GM21447 (cell line): Measurements from ENCODE around the gene HOXB5.

Source experiments
- ATAC-seq: cut with Tn5 transposase; IDR thresholded peaks from one replicate; pipeline ENCODE4 v1.9.1; 2021; ENCODE audit not compliant: unreplicated experiment

The HOXB5 gene

GRCh38 chr17:48563867-48564187, 29.8 kb downstream of the HOXB5 start:
- no peak for ATAC-seq

GRCh38 chr17:48563385-48563838, 30.2 kb downstream of the HOXB5 start:
- no peak for ATAC-seq

DNA sequence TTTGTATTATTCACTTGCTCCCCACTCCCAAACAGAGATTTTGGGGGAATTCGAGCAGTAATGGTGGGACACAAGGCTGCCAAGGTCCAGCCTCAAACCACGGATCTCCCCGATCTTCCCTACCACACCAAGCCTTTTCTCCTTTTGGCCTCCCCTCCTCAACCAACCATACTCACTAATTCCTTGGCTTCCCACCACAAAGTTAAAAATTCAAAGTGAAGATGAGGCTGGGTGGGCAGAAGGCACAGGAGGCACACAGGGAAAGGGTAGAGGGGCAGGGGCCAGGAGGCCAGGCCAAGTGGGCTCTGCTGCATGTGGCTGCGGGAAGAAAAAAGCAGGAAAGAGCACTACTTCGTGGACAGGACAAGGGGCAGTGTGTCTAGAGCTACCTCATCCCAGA, 30.6 kb downstream of the HOXB5 start:
- ATAC-seq, result no peak

DNA sequence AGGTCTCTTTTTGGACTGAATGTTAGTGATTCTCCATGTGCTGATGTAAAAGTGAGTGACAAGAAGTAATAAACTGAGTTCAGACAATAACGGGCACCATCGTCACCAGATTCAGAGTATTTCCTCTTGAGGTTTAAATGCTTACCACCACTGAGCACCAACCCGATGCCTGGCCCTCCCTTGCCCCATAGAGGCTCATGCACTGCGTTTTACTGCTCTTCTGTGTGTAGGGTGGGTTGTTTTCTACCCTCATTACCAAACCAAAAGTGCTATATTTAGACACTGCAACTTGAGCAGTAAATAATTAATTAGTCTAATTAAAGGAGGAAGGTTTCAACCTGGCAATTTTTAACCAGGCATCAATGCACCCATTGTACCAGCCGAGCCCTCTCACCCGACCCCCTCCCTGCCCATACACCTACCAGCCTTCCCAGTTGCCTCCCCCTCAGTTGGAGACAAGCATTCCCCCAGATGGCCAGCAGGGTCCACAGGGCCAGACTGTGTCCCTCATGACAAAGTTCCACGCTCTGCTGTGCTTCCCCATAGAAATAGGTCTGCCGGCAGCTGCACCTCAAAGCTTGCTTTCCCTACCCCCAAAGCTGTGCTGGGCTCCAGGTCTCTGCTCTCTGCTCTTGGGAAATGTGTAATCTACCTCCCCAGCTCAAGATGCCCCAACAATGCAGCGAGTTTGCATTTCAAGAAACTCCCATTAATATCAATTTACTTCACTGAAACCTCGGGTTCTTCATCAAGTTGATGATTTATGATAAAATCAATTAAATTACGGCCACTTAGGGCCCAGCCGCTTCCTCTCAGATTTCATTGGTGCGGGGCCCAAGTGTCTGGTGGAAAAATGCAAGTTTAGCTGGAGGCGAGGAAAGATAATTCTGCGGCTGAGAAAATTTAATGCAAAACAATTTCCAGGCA, 31.4 kb downstream of the HOXB5 start:
- peak; percentile 61 for ATAC-seq

GRCh38 chr17:48559840-48560817, 33.5 kb downstream of the HOXB5 start:
- no peak for ATAC-seq

DNA sequence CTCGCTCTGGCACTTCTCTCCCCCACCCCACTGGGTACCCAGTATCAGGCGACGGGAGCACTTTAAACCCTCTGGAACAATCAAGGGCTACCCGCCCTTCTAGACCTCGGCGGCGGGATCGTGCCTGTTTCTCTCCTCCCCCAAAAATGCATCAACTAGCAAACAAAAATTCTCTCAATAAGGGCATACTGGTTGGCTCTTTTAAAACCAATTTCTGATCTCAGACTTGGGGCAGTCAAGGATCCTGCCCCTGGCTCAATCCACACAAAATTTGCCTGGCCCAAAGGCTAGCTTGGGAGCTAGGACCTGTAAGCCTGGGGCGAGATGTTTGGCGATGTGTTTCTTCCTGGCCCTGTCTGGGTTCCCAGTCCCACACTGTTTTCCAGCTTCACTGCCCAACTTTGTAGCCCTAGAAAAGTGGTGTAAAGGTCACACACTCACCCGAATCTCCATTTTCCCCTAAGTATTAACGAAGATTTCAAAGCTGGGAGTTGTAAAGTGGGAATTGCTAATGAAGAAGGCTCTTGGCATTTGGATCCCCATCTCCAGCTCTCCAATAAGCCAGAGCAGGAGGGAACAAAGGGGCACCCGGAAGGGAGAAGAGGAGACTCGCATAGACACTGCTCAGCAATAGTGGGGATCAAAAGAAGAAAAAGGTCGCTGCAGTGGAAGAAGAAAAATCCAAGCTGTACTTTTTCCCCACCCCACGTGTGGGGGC, 34.3 kb downstream of the HOXB5 start:
- ATAC-seq, result no peak

DNA sequence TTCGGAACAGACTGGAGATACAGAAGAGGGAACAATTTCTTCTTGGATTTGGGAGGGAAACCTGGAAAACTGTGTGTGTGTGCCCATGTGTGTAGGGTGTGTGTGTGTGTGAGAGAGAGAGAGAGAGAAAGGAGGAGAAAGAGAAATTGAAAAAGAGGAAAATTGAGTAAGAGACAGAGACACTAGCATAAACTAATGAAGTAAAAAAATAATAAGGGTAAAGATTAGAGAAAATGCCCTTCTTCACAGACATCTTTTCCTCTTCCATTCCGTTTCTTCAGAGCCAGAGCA, 34.8 kb downstream of the HOXB5 start:
- no peak for ATAC-seq

DNA sequence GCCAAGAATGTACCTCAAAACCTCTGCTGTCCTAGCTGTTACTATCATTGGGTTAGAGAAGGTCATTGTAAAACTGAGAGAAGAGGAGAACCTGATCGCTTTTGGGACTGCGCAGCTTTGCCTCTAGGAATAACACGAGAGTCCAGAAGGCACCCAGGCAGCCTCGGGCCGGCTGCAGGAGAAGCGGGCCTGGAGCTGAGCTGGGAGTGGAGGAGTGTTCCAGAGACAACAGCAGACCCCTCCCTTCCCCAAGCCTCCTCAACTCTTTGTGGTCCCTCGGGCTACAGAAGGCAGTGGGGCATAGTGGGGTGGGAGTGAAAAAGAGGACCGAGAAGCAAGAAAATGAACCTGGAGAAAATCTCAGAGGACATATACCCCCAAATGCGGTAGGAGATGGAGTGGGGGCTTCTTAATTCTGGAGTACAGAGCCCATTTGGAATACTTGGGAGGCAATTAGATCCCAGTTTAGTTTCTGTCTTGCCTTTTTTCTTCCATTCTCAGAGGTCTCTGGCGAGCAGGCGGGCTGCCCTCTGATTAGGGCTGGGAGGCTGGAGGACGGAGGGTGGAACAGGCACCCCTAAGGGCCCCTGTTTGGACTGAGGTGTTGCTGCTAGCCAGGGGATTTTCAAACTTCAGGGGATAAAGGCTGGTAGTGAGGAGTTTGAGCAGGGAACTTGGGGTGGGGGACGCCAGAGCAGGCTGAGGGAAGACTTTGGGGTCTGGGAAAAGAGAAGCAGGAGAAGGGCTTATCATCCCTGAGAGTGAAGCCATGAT, 35.3 kb downstream of the HOXB5 start:
- no peak for ATAC-seq

- ATAC-seq, result no peak
These were observed 36.8 kb downstream of the HOXB5 start for GRCh38 chr17:48556576-48557401.

- no peak for ATAC-seq
These were observed 37.4 kb downstream of the HOXB5 start for GRCh38 chr17:48556229-48556575.

- ATAC-seq, result no peak
These were observed 38.0 kb downstream of the HOXB5 start for GRCh38 chr17:48555258-48556228.

- ATAC-seq, result no peak
These were observed 38.9 kb downstream of the HOXB5 start for GRCh38 chr17:48554412-48555257.

DNA sequence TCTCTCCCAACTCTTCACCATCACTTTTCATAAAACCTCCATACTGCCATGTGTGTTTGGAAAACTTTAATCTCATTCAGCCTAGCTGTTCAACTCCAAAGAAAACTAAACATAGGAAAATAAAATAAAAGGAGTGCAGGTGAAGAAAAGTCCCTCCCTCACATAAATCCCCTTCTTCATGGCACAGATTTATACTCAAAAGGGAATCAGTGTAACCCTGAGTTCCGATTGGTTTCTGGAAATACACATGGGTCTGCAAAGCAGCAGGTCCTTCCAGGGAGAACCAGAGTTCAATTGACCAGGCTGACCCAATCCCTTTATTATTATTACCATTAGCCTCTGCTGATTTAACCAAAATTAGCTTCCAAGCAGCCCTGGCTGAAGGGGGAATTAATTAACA, 39.8 kb downstream of the HOXB5 start:
- no peak for ATAC-seq

- no peak for ATAC-seq
These were observed 40.4 kb downstream of the HOXB5 start for GRCh38 chr17:48553190-48553547.

DNA sequence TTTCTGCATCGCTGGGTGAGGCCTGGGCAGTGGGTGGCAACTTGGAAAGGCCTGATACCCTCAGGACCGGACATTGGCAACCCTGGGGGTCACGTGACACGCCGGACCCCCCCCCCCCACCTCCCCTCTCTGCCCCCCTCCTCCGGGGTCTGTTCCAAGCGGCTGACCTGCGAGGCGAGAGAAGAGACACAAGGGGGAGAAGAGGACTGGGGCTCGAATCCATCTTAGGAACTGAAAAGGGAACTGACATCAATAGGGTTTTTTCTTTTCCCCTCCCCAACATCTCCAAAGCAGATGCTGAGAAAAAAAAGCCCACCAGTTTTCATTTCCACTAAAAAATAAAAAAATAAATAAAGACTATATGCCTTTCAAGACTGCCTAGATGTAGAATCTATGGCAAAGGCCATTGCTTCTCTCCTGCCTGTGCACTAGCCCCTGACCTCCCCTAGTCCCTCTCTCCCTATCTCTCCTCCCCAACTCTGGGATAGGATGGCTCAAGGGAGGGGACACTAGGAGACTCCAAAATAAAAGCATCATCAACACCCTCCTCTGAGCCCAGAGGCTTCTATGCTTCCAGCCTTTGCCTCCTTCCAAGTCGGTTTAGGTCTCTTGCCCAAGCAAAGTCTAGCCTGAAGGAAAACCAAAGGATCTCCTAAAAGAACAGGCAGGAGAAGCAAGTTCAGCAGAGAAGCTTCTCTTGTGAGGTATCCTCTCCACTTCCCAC, 41.0 kb downstream of the HOXB5 start:
- ATAC-seq, result no peak

DNA sequence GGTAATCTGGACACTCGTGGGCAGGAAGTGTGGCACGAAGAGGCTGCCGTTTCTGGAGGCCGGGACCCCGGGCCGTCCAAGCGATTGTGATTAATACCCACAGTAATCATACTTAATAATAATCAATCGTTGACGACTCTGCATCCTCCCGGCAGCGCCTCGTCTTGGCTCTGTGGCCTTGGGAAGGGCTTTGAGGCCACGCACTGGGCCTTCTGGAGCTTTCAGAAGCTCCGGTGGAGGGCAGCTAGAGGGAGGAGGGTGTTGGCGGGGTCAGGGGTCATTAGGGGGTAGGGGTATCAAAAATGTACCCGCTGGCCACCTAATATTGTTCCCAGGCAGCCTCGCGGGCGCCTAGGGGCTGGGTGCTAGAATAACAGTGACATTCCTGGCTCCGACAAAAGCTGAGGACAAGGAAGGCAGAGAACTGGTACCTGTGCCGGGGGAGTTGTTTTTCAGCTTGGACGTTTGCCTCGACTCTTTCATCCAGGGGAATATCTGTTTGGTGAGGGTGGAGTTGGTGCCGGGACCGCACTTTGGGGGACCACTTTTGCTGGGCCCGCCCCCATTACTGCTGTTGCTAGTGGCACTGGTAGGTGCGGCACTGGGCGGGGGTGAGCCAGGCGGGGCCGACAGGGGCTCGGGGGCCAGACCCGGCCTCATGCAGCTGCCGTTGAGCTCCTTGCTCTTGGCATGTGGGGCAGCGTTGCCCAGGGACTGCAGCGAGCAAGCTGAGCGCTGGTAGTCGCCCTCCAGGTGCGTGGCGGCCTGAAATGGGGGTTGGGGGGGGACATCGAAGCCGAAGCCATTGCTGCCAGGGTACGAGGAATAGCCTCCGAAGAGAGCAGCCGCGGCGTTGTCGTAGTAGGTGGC, 41.7 kb downstream of the HOXB5 start:
- no peak for ATAC-seq
